Glomerular endothelial cell (primary cell): ENCODE data around the gene KRTAP9-2. TPM values are rescaled to one million over a fixed set of nuclear protein-coding genes. Genes with fewer than 3 reads are reported as not detected.
"Not testable (repeated sequence)": the region's sequence is repeated elsewhere in the genome, so short reads cannot be mapped to it uniquely, and the experiment has no call there.

ENCODE experiments used
- DNase-seq: peaks from one replicate; pipeline ENCODE4 v3.0.0-alpha.2; 2011; ENCODE audit warnings: low read depth, low spot score; ENCODE audit errors: extremely low read depth
- total RNA-seq: library from RNA; depleted of rRNA; stranded (reverse); fragments of >200 nt; gene quantifications from 2 replicates; pipeline ENCODE4 v1.2.3, GENCODE V29; 2015

Gene KRTAP9-2
- total RNA-seq, 1 donor from 2014 or later: not detected

GRCh38 chr17:41232399-41233105, 6.1 kb downstream of the KRTAP9-2 start, which contains the start of gene KRTAP9-3:
Gene KRTAP9-3, plus strand, starts transcription at chr17:41232449. Its CDS starts 53 bp downstream, at chr17:41232502.
- DNase-seq: not testable (repeated sequence)

GRCh38 chr17:41237116-41237515, 10.7 kb downstream of the KRTAP9-2 start:
- DNase-seq: not testable (repeated sequence)

- not testable (repeated sequence) for DNase-seq
Measured at GRCh38 chr17:41237949-41238437, 11.5 kb downstream of the KRTAP9-2 start, which contains the start of gene KRTAP9-8. Gene KRTAP9-8, plus strand, starts transcription at chr17:41237999. Its CDS starts 53 bp downstream, at chr17:41238052.

- not testable (repeated sequence) for DNase-seq
Measured at GRCh38 chr17:41246995-41247787, 20.7 kb downstream of the KRTAP9-2 start.

- DNase-seq: not testable (repeated sequence)
Measured at GRCh38 chr17:41249637-41250240, 23.3 kb downstream of the KRTAP9-2 start, which contains the start of gene KRTAP9-4. Gene KRTAP9-4, plus strand, starts transcription at chr17:41249687. Its CDS starts 34 bp downstream, at chr17:41249721.

GRCh38 chr17:41251261-41251660, 24.8 kb downstream of the KRTAP9-2 start:
- no peak for DNase-seq

GRCh38 chr17:41254861-41255260, 28.4 kb downstream of the KRTAP9-2 start:
- no peak for DNase-seq

- not testable (repeated sequence) for DNase-seq
Measured at GRCh38 chr17:41255381-41256290, 29.2 kb downstream of the KRTAP9-2 start, which contains the start of gene KRTAP9-9. Gene KRTAP9-9, plus strand, starts transcription at chr17:41255384.

GRCh38 chr17:41256291-41256685, 29.8 kb downstream of the KRTAP9-2 start:
- DNase-seq: no peak

- DNase-seq: no peak
Measured at GRCh38 chr17:41258406-41258805, 32.0 kb downstream of the KRTAP9-2 start.

GRCh38 chr17:41263212-41263611, 36.8 kb downstream of the KRTAP9-2 start:
- no peak for DNase-seq

- DNase-seq: no peak
Measured at GRCh38 chr17:41264599-41264998, 38.2 kb downstream of the KRTAP9-2 start.

- no peak for DNase-seq
Measured at GRCh38 chr17:41265078-41265477, 38.6 kb downstream of the KRTAP9-2 start, which contains the start of gene KRTAP9-6. Gene KRTAP9-6, plus strand, starts transcription at chr17:41265378. Its CDS starts 0 bp downstream, at chr17:41265378.

- DNase-seq: no peak
Measured at GRCh38 chr17:41267711-41268110, 41.3 kb downstream of the KRTAP9-2 start.

GRCh38 chr17:41271323-41271722, 44.9 kb downstream of the KRTAP9-2 start:
- not testable (repeated sequence) for DNase-seq

- no peak for DNase-seq
Measured at GRCh38 chr17:41271858-41272257, 45.4 kb downstream of the KRTAP9-2 start.

GRCh38 chr17:41275648-41276190, 49.3 kb downstream of the KRTAP9-2 start, which contains the start of gene KRTAP9-7:
Gene KRTAP9-7, plus strand, starts transcription at chr17:41275698. Its CDS starts 0 bp downstream, at chr17:41275698.
- not testable (repeated sequence) for DNase-seq
